ENCODE data around the gene UQCR11. TPM values are rescaled to one million over a fixed set of nuclear protein-coding genes. Genes with fewer than 3 reads are reported as not detected.

Gene UQCR11
- total RNA-seq, 2 experiments from 2014 or later: 86.2 to 187 TPM

DNA sequence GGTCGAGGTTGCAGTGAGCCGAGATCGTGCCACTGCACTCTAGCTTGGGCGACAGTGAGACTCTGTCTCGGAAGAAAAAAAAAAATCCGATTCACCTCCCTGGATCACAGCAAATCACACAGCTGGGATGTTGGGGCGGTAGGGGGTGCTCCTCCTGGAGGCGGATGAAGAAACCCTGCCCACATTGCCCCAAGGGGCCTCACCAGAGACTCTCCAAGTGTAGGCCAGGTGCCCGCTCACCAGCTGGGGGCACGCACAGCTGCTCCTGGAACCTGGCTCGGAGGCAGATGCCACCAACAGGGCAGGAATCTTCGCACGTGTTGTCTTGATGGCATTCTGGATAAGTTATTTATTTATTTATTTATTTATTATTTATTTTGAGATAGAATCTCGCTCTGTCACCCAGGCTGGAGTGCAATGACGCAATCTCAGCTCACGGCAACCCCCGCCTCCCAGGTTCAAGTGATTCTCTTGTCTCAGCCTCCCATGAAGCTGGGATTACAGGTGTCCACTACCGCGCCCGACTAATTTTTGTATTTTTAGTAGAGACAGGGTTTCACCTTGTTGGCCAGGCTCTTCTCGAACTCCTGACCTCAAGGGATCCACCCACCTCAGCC is 3.1 kb downstream of the UQCR11 start:
- POLR2A ChIA-PET: interaction anchor here (1.5 kb wide), 1 partner anchor 9 kb away, joined by 4 read pairs; the partner anchor contains the start of gene MBD3

GRCh38 chr19:1601613-1602064 is 3.6 kb downstream of the UQCR11 start:
- POLR2A ChIA-PET: interaction anchor here (1.5 kb wide), 1 partner anchor 9 kb away, joined by 4 read pairs; the partner anchor contains the start of gene MBD3
- BruUV-seq (replicated peaks): no TSS peak

More for the DNA sequence above, 3.1 kb downstream of the UQCR11 start:
- Histone ChIP-seq H3K9me2 (ENCODE audit: insufficient read depth, low read length) (no peaks in the 10 kb centered on the region), H3K79me2 (ENCODE audit: insufficient read depth, low read depth, low read length) (peaks cover 45% of the 10 kb centered on the region), H2AFZ (ENCODE audit: low read length) (no peak overlapping the region), H3K4me3 (ENCODE audit: low read depth, low read length, poor library complexity, severe bottlenecking) (no peak overlapping the region), H3K4me1 (ENCODE audit: insufficient read depth, low read length, poor library complexity, severe bottlenecking) (peaks cover 17% of the 10 kb centered on the region), H3K36me3 (ENCODE audit: insufficient read depth, low read length) (peaks cover 53% of the 10 kb centered on the region), H3K9me3 (ENCODE audit: low read length) (no peaks in the 10 kb centered on the region), H3K27ac (ENCODE audit: low read depth, low read length, poor library complexity, severe bottlenecking) (no peak overlapping the region), H3K4me2 (ENCODE audit: low read length) (no peak overlapping the region), H4K20me1 (ENCODE audit: insufficient read depth, low read length) (no peaks in the 10 kb centered on the region)
- DNase-seq (ENCODE audit: low spot score): no peak
- CTCF ChIA-PET (ENCODE audit: unreplicated experiment): no interaction called here
- TF ChIP-seq EZH2phosphoT487 (IDR thresholded peaks at IDR 0.05; ENCODE audit: borderline replicate concordance, low read depth, low read length) (no peak), CTCF (conservative IDR thresholded peaks at IDR 0.05; ENCODE audit: low read length) (peak; percentile 12; the same call in 1 of the 2 replicates)
- intact Hi-C loops (cut with micrococcal nuclease; ENCODE audit: unreplicated experiment): no loop called here
- no TSS peak for BruUV-seq (replicated peaks)

More at GRCh38 chr19:1601613-1602064, 3.6 kb downstream of the UQCR11 start:
- CTCF ChIA-PET (ENCODE audit: unreplicated experiment): no interaction called here
- H4K20me1 ChIP-seq (ENCODE audit: insufficient read depth, low read length): no peaks in the 10 kb centered on the region
- no peaks in the 10 kb centered on the region for H3K9me2 ChIP-seq (ENCODE audit: insufficient read depth, low read length)
- no peak overlapping the region for H2AFZ ChIP-seq (ENCODE audit: low read length)
- H3K36me3 ChIP-seq (ENCODE audit: insufficient read depth, low read length): peaks cover 59% of the 10 kb centered on the region
- no peak overlapping the region for H3K4me2 ChIP-seq (ENCODE audit: low read length)
- H3K79me2 ChIP-seq (ENCODE audit: insufficient read depth, low read depth, low read length): peaks cover 45% of the 10 kb centered on the region
- intact Hi-C loops (cut with micrococcal nuclease; ENCODE audit: unreplicated experiment): no loop called here
- no peak overlapping the region for H3K4me3 ChIP-seq (ENCODE audit: low read depth, low read length, poor library complexity, severe bottlenecking)
- no peak overlapping the region for H3K27ac ChIP-seq (ENCODE audit: low read depth, low read length, poor library complexity, severe bottlenecking)
- H3K4me1 ChIP-seq (ENCODE audit: insufficient read depth, low read length, poor library complexity, severe bottlenecking): peaks cover 12% of the 10 kb centered on the region
- TF ChIP-seq CTCF (conservative IDR thresholded peaks at IDR 0.05; ENCODE audit: low read length) (peak; percentile 51), EZH2phosphoT487 (IDR thresholded peaks at IDR 0.05; ENCODE audit: borderline replicate concordance, low read depth, low read length) (no peak)
- H3K9me3 ChIP-seq (ENCODE audit: low read length): no peaks in the 10 kb centered on the region
- no peak for DNase-seq (ENCODE audit: low spot score)
